WTC11 (cell line): ENCODE data around the gene PPARA. TPM values are rescaled to one million over a fixed set of nuclear protein-coding genes. Genes with fewer than 3 reads are reported as not detected.
A peak's percentile ranks its signal among the peaks of the same experiment; 100 is the strongest.

ENCODE experiments used
- ATAC-seq: fragments of 200-7000 bp; cut with Tn5 transposase; 2 replicates; pipeline ENCODE4 v1.10.0; 2021; ENCODE audit warnings: mild to moderate bottlenecking, moderate library complexity
- CTCF ChIA-PET: fragments of 300-600 bp; sonication (Branson Sonifier 250); formaldehyde crosslinking; loops from one replicate; lab custom pipeline; 2021; ENCODE audit warnings: antibody characterized with exemption; lab: Charles Lee
- POLR2A ChIA-PET: fragments of 350-600 bp; sonication (Branson Sonifier 250); formaldehyde crosslinking; loops from one replicate; lab custom pipeline; 2021; ENCODE audit warnings: antibody characterized with exemption; lab: Charles Lee
- DNase-seq: peaks from one replicate; pipeline ENCODE4 v3.0.0; 2021; ENCODE audit warnings: low spot score
- H3K27ac Mint-ChIP-seq: 2 replicates; pipeline ENCODE4 v1.8.0; 2021; ENCODE audit warnings: mixed read lengths
- H3K27me3 Mint-ChIP-seq: 2 replicates; pipeline ENCODE4 v1.8.0; 2021; ENCODE audit warnings: low read depth, mild to moderate bottlenecking, moderate library complexity, mixed read lengths
- H3K36me3 Mint-ChIP-seq: 2 replicates; pipeline ENCODE4 v1.8.0; 2021; ENCODE audit warnings: mixed read lengths
- H3K4me1 Mint-ChIP-seq: 2 replicates; pipeline ENCODE4 v1.8.0; 2022; ENCODE audit warnings: mixed read lengths
- H3K4me3 Mint-ChIP-seq: 2 replicates; pipeline ENCODE4 v1.8.0; 2021; ENCODE audit warnings: mild to moderate bottlenecking, moderate library complexity, mixed read lengths
- H3K9me3 Mint-ChIP-seq: 2 replicates; pipeline ENCODE4 v1.8.0; 2021; ENCODE audit warnings: mixed read lengths
- ATF1 ChIP-seq: sonication (generic); formaldehyde crosslinking; IDR thresholded peaks from 2 replicates; pipeline ENCODE4 v1.8.1; 2023; ENCODE audit warnings: mild to moderate bottlenecking, moderate library complexity, missing genetic modification reagents
- CBFB ChIP-seq: sonication (generic); formaldehyde crosslinking; IDR thresholded peaks from 2 replicates; pipeline ENCODE4 v1.8.1; 2022; ENCODE audit warnings: mild to moderate bottlenecking, low read depth, missing genetic modification reagents
- ELF4 ChIP-seq: sonication (generic); formaldehyde crosslinking; IDR thresholded peaks from 2 replicates; pipeline ENCODE4 v1.8.1; 2022; ENCODE audit warnings: low read depth, mild to moderate bottlenecking, moderate library complexity, missing genetic modification reagents
- FOXK1 ChIP-seq: sonication (generic); formaldehyde crosslinking; IDR thresholded peaks from 2 replicates; pipeline ENCODE4 v1.8.0; 2022; ENCODE audit warnings: mild to moderate bottlenecking, moderate library complexity, missing genetic modification reagents
- GABPB1 ChIP-seq: sonication (generic); formaldehyde crosslinking; IDR thresholded peaks from 2 replicates; pipeline ENCODE4 v1.8.1; 2023; ENCODE audit warnings: mild to moderate bottlenecking, missing genetic modification reagents
- GRHL2 ChIP-seq: fragments of 250-450 bp; sonication (Bioruptor Pico); IDR thresholded peaks from 2 replicates; pipeline ENCODE4 v1.8.0; 2022; ENCODE audit warnings: mild to moderate bottlenecking, moderate library complexity; ENCODE audit not compliant: insufficient replicate concordance, severe bottlenecking
- GTF2I ChIP-seq: fragments of 250-450 bp; sonication (Bioruptor Pico); conservative IDR thresholded peaks from 2 replicates; pipeline ENCODE4 v1.4.0; 2021; ENCODE audit warnings: mild to moderate bottlenecking
- HMGA2 ChIP-seq: fragments of 250-450 bp; sonication (Bioruptor Pico); IDR thresholded peaks from 2 replicates; pipeline ENCODE4 v1.4.0; 2021; ENCODE audit warnings: mild to moderate bottlenecking, moderate library complexity
- NFATC4 ChIP-seq: fragments of 250-450 bp; sonication (Bioruptor Pico); IDR thresholded peaks from 2 replicates; pipeline ENCODE4 v1.9.0; 2021; ENCODE audit warnings: mild to moderate bottlenecking
- NR1H2 ChIP-seq: sonication (generic); formaldehyde crosslinking; IDR thresholded peaks from 2 replicates; pipeline ENCODE4 v1.9.0; 2021; ENCODE audit warnings: mild to moderate bottlenecking, moderate library complexity, missing genetic modification reagents
- NR2C2 ChIP-seq: sonication (generic); formaldehyde crosslinking; IDR thresholded peaks from 2 replicates; pipeline ENCODE4 v1.8.0; 2022; ENCODE audit warnings: mild to moderate bottlenecking, missing genetic modification reagents
- SMAD4 ChIP-seq: sonication (generic); formaldehyde crosslinking; IDR thresholded peaks from 2 replicates; pipeline ENCODE4 v1.8.0; 2022; ENCODE audit warnings: mild to moderate bottlenecking, missing genetic modification reagents
- TCF7 ChIP-seq: sonication (generic); formaldehyde crosslinking; IDR thresholded peaks from 2 replicates; pipeline ENCODE4 v1.8.0; 2022; ENCODE audit warnings: mild to moderate bottlenecking, low read depth, missing genetic modification reagents, moderate library complexity
- TEAD1 ChIP-seq: sonication (generic); formaldehyde crosslinking; IDR thresholded peaks from 2 replicates; pipeline ENCODE4 v1.8.0; 2022; ENCODE audit warnings: mild to moderate bottlenecking, missing genetic modification reagents
- TEAD4 ChIP-seq: sonication (generic); formaldehyde crosslinking; IDR thresholded peaks from 2 replicates; pipeline ENCODE4 v1.8.0; 2022; ENCODE audit warnings: mild to moderate bottlenecking, missing genetic modification reagents
- ZNF121 ChIP-seq: sonication (generic); formaldehyde crosslinking; IDR thresholded peaks from 2 replicates; pipeline ENCODE4 v1.8.0; 2023; ENCODE audit warnings: missing genetic modification reagents
- ZNF396 ChIP-seq: fragments of 250-450 bp; sonication (Bioruptor Pico); IDR thresholded peaks from 2 replicates; pipeline ENCODE4 v1.8.0; 2021; ENCODE audit warnings: mild to moderate bottlenecking, moderate library complexity, borderline replicate concordance
- ZNF416 ChIP-seq: fragments of 250-450 bp; sonication (Bioruptor Pico); IDR thresholded peaks from 2 replicates; pipeline ENCODE4 v1.9.0; 2021; ENCODE audit warnings: mild to moderate bottlenecking, inconsistent platforms
- total RNA-seq: library from RNA; stranded (reverse); gene quantifications from 3 replicates; pipeline ENCODE4 v1.2.3, GENCODE V29; 2021
- TF ChIP-seq, protein P1 (sequence below): sonication (generic); formaldehyde crosslinking; IDR thresholded peaks from 2 replicates; pipeline ENCODE4 v1.8.1; 2022; ENCODE audit warnings: mild to moderate bottlenecking, moderate library complexity, missing genetic modification reagents
- TF ChIP-seq, protein P2 (sequence below): sonication (generic); formaldehyde crosslinking; IDR thresholded peaks from 2 replicates; pipeline ENCODE4 v1.8.0; 2022; ENCODE audit warnings: mild to moderate bottlenecking, missing genetic modification reagents
- TF ChIP-seq, protein P3 (sequence below): fragments of 200-600 bp; IDR thresholded peaks from 2 replicates; pipeline ENCODE4 v1.8.0; 2022; ENCODE audit warnings: antibody characterized with exemption
- TF ChIP-seq, protein P4 (sequence below): sonication (generic); formaldehyde crosslinking; IDR thresholded peaks from 2 replicates; pipeline ENCODE4 v1.8.1; 2023; ENCODE audit warnings: mild to moderate bottlenecking, missing genetic modification reagents
- TF ChIP-seq, protein P5 (sequence below): fragments of 250-450 bp; sonication (Bioruptor Pico); conservative IDR thresholded peaks from 2 replicates; pipeline ENCODE4 v1.9.0; 2021; ENCODE audit warnings: mild to moderate bottlenecking
- TF ChIP-seq, protein P6 (sequence below): fragments of 250-450 bp; sonication (Bioruptor Pico); IDR thresholded peaks from 2 replicates; pipeline ENCODE4 v2.1.2; 2022; ENCODE audit warnings: mild to moderate bottlenecking, moderate library complexity

The PPARA gene
- total RNA-seq, 1 experiment from 2014 or later, result 9.3 TPM

DNA sequence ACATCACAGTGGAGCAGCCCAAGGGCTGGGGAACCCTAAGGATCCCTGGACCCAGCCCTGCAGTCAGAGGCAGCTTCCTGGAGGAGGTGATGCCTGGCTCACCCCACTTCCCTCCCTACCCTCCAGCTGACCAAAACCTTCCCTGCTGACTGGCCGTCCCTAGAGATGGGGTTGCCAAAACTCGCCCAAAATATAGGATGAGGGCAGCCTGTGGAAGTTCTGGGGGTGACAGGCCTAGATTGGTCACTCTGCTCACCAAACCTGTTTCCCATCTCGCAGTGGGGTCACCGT, 35.0 kb upstream of the PPARA start:
- H3K4me1 Mint-ChIP-seq, result peaks cover 3% of the 10 kb centered on the region; the same call in 1 of the 2 replicates
- TF ChIP-seq SMAD4 (CRISPR knock-in tag), result no peak
- no peak for TF ChIP-seq NR2C2 (CRISPR knock-in tag)
- TF ChIP-seq, protein P1, sequence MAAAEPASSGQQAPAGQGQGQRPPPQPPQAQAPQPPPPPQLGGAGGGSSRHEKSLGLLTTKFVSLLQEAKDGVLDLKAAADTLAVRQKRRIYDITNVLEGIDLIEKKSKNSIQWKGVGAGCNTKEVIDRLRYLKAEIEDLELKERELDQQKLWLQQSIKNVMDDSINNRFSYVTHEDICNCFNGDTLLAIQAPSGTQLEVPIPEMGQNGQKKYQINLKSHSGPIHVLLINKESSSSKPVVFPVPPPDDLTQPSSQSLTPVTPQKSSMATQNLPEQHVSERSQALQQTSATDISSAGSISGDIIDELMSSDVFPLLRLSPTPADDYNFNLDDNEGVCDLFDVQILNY, result no peak
- no peak for TF ChIP-seq GTF2I (CRISPR knock-in tag)
- no peak for TF ChIP-seq FOXK1 (CRISPR knock-in tag)
- no peak for TF ChIP-seq ELF4
- TF ChIP-seq, protein P2, sequence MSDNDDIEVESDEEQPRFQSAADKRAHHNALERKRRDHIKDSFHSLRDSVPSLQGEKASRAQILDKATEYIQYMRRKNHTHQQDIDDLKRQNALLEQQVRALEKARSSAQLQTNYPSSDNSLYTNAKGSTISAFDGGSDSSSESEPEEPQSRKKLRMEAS, result no peak
- no peak for TF ChIP-seq NFATC4 (CRISPR knock-in tag)
- no peak for TF ChIP-seq NR1H2
- H3K36me3 Mint-ChIP-seq, result no peaks in the 10 kb centered on the region
- DNase-seq (no peak), ATAC-seq (no peak)
- H3K4me3 Mint-ChIP-seq, result no peak overlapping the region
- no peak overlapping the region for H3K27ac Mint-ChIP-seq
- ChIA-PET CTCF (interaction anchor here (1.2 to 9.2 kb wide), 4 partner anchors 70 to 119 kb away, joined by 4 to 179 read pairs (median 86); no protein-coding TSS in a partner anchor), POLR2A (no interaction called here)
- no peaks in the 10 kb centered on the region for H3K9me3 Mint-ChIP-seq
- H3K27me3 Mint-ChIP-seq, result no peaks in the 10 kb centered on the region

DNA sequence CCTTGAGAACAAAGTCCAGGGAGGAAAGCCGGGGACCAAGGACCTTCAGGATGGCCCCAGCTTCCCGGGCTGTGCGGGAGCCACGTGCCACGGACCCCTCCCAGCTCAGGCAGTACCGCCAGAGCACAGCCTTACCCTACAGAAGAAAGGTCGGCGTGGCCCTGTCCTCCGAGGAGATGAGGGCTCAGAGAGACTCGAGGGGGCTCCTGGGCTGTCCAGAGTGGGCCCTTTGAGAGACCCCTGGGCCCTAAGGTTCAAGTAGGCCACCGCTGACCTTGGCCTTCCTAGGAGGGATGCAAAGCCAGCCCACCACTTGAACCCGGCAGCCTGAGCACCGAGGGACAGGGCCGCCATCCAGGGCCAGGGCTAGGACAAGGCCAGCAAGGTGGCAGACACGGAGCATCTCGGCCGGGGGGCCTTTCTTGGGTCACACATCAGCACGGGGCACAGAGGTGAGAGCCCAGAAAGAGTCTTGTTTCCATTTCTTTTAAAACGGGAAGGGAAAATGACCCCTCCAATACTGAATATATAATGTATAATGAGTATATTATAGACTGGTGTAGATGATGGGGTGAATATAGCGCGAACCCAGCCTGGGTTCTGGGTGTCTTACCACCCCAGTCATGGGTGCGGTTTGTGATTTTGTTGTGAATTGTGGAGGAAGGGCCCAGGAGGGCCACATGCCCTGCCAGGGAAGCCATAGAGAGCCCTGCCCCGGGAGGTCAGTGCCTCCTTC, 34.4 kb upstream of the PPARA start:
- H3K4me3 Mint-ChIP-seq, result no peak overlapping the region
- H3K27me3 Mint-ChIP-seq, result no peaks in the 10 kb centered on the region
- ATAC-seq (no peak), DNase-seq (no peak)
- peaks cover 3% of the 10 kb centered on the region; the same call in 1 of the 2 replicates for H3K4me1 Mint-ChIP-seq
- H3K9me3 Mint-ChIP-seq, result no peaks in the 10 kb centered on the region
- CTCF ChIA-PET, result interaction anchor here (0.7 to 9.2 kb wide), 17 partner anchors 27 to 740 kb away, joined by 3 to 179 read pairs (median 8); partner anchors contain the start of gene CDPF1
- TF ChIP-seq, protein P3, sequence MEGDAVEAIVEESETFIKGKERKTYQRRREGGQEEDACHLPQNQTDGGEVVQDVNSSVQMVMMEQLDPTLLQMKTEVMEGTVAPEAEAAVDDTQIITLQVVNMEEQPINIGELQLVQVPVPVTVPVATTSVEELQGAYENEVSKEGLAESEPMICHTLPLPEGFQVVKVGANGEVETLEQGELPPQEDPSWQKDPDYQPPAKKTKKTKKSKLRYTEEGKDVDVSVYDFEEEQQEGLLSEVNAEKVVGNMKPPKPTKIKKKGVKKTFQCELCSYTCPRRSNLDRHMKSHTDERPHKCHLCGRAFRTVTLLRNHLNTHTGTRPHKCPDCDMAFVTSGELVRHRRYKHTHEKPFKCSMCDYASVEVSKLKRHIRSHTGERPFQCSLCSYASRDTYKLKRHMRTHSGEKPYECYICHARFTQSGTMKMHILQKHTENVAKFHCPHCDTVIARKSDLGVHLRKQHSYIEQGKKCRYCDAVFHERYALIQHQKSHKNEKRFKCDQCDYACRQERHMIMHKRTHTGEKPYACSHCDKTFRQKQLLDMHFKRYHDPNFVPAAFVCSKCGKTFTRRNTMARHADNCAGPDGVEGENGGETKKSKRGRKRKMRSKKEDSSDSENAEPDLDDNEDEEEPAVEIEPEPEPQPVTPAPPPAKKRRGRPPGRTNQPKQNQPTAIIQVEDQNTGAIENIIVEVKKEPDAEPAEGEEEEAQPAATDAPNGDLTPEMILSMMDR, result no peak
- TF ChIP-seq NR1H2 (no peak), GRHL2 (CRISPR knock-in tag) (no peak), ZNF416 (CRISPR knock-in tag) (no peak), TEAD4 (CRISPR knock-in tag) (no peak)
- TF ChIP-seq, protein P4, sequence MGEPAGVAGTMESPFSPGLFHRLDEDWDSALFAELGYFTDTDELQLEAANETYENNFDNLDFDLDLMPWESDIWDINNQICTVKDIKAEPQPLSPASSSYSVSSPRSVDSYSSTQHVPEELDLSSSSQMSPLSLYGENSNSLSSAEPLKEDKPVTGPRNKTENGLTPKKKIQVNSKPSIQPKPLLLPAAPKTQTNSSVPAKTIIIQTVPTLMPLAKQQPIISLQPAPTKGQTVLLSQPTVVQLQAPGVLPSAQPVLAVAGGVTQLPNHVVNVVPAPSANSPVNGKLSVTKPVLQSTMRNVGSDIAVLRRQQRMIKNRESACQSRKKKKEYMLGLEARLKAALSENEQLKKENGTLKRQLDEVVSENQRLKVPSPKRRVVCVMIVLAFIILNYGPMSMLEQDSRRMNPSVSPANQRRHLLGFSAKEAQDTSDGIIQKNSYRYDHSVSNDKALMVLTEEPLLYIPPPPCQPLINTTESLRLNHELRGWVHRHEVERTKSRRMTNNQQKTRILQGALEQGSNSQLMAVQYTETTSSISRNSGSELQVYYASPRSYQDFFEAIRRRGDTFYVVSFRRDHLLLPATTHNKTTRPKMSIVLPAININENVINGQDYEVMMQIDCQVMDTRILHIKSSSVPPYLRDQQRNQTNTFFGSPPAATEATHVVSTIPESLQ (CRISPR knock-in tag), result no peak
- H3K36me3 Mint-ChIP-seq, result no peaks in the 10 kb centered on the region
- no peak overlapping the region for H3K27ac Mint-ChIP-seq
- POLR2A ChIA-PET, result no interaction called here

DNA sequence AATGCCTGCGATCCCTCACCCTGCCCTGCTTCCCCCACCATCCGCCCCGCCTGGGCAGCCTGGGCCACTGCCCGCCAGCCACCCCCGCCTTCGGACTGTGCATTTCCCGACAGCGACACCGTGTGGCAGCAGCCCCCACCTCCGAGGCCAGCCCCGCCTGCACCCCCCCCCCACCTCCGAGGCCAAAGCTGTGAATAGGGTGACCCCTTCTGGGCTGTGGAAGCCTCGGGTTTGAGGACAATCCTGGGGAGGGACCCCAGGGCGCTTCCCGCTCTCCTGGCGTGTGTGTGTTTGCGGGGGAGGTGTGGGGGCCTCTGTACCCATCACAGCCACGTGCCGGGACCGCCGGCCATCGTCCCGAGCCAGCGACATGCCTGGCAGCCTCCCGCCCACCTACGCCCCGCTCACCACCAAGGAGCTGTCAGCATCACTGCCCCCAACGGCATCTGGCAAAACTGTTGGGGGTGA, 33.8 kb upstream of the PPARA start:
- no peaks in the 10 kb centered on the region for H3K36me3 Mint-ChIP-seq
- ATAC-seq (peak; percentile 86), DNase-seq (peak; percentile 94)
- no peaks in the 10 kb centered on the region for H3K9me3 Mint-ChIP-seq
- ChIA-PET POLR2A (interaction anchor here (0.6 kb wide), 1 partner anchor 308 kb away, joined by 5 read pairs; no protein-coding TSS in a partner anchor), CTCF (interaction anchor here (0.6 to 9.2 kb wide), 46 partner anchors 16 to 785 kb away, joined by 3 to 179 read pairs (median 5); partner anchors contain the start of genes CDPF1 and TRMU)
- H3K27ac Mint-ChIP-seq, result no peak overlapping the region
- no peaks in the 10 kb centered on the region for H3K27me3 Mint-ChIP-seq
- no peak overlapping the region for H3K4me3 Mint-ChIP-seq
- H3K4me1 Mint-ChIP-seq, result peaks cover 3% of the 10 kb centered on the region; the same call in 1 of the 2 replicates
- TF ChIP-seq ZNF396 (CRISPR knock-in tag) (no peak), ATF1 (no peak), TEAD1 (CRISPR knock-in tag) (no peak), NR2C2 (CRISPR knock-in tag) (no peak), GABPB1 (CRISPR knock-in tag) (0 out of 2 replicates have a peak, but pooled peaks have one; percentile 44), ZNF121 (CRISPR knock-in tag) (no peak), TCF7 (CRISPR knock-in tag) (no peak), CBFB (no peak), HMGA2 (no peak)
- TF ChIP-seq, protein P5, sequence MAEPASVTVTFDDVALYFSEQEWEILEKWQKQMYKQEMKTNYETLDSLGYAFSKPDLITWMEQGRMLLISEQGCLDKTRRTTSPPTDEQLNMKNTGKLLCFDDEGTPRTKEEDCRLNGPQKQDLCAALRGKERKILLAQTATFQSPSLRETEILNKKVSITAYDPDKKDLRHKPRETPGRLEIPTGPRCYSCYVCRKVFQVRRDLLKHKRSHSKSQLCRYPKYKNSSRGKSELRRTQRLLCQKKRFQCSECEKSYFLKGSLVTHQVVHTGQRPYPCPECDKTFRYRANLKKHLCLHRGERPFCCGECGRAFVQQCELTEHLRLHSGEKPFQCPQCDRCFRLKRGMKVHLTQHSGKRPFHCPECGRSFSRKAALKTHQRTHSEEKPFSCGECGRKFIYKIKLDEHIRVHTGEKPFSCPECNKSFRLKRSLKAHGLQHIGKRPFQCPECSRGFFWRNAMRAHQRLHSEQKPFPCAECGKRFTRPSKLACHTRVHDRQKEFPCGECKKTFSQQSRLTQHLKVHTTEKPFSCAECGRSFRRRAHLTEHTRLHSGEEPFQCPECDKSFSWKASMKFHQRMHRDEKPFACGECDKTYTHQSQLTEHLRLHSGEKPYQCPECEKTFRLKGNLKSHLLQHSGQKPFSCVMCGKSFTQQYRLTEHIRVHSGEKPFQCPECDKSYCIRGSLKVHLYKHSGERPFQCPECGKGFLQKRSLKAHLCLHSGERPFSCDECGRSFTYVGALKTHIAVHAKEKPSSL (CRISPR knock-in tag), result no peak
- TF ChIP-seq, protein P6, sequence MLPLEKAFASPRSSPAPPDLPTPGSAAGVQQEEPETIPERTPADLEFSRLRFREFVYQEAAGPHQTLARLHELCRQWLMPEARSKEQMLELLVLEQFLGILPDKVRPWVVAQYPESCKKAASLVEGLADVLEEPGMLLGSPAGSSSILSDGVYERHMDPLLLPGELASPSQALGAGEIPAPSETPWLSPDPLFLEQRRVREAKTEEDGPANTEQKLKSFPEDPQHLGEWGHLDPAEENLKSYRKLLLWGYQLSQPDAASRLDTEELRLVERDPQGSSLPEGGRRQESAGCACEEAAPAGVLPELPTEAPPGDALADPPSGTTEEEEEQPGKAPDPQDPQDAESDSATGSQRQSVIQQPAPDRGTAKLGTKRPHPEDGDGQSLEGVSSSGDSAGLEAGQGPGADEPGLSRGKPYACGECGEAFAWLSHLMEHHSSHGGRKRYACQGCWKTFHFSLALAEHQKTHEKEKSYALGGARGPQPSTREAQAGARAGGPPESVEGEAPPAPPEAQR (CRISPR knock-in tag), result no peak
